Activated CD8-positive, alpha-beta T cell treated with anti-CD3 and anti-CD28 coated beads, Interleukin-2, amount 10 ng/mL, durations not matched to agents 7 days and 5 days (primary cell): ENCODE measurements around the gene EEF1AKMT4. TPM values are rescaled to one million over a fixed set of nuclear protein-coding genes. Genes with fewer than 3 reads are reported as not detected.

Experiments
- ATAC-seq: fragments of 150-1000 bp; cut with Tn5 transposase; one replicate; pipeline ENCODE4 v1.10.0; 2021; ENCODE audit warnings: moderate library complexity
- CTCF ChIA-PET: fragments of 350-600 bp; sonication (Branson Sonifier 250); formaldehyde crosslinking; loops from one replicate; lab custom pipeline; 2021; ENCODE audit warnings: antibody characterized with exemption; lab: Charles Lee
- POLR2A ChIA-PET: fragments of 350-600 bp; sonication (Branson Sonifier 250); formaldehyde crosslinking; loops from one replicate; lab custom pipeline; 2021; ENCODE audit warnings: antibody characterized with exemption; lab: Charles Lee
- DNase-seq: peaks from one replicate; pipeline ENCODE4 v3.0.0-alpha.2; 2020
- H3K27ac Mint-ChIP-seq: one replicate; pipeline ENCODE4 v1.8.0; 2021; ENCODE audit warnings: mild to moderate bottlenecking, mixed read lengths
- H3K27me3 Mint-ChIP-seq: one replicate; pipeline ENCODE4 v1.8.0; 2021; ENCODE audit warnings: low read depth, mixed read lengths
- H3K36me3 Mint-ChIP-seq: one replicate; pipeline ENCODE4 v1.8.0; 2021; ENCODE audit warnings: low read depth, mixed read lengths
- H3K4me1 Mint-ChIP-seq: one replicate; pipeline ENCODE4 v1.8.0; 2021; ENCODE audit warnings: low read depth, mixed read lengths
- H3K4me3 Mint-ChIP-seq: one replicate; pipeline ENCODE4 v1.8.0; 2021; ENCODE audit warnings: mild to moderate bottlenecking, mixed read lengths
- H3K9me3 Mint-ChIP-seq: one replicate; pipeline ENCODE4 v1.8.0; 2022; ENCODE audit warnings: mixed read lengths; ENCODE audit not compliant: insufficient read depth
- total RNA-seq, 2 experiments: library from RNA; stranded (reverse); gene quantifications; one replicate each; pipeline ENCODE4 v1.2.3, GENCODE V29; 2021

Gene EEF1AKMT4
- total RNA-seq, 2 experiments from 2014 or later = 4.5 to 4.7 TPM

DNA sequence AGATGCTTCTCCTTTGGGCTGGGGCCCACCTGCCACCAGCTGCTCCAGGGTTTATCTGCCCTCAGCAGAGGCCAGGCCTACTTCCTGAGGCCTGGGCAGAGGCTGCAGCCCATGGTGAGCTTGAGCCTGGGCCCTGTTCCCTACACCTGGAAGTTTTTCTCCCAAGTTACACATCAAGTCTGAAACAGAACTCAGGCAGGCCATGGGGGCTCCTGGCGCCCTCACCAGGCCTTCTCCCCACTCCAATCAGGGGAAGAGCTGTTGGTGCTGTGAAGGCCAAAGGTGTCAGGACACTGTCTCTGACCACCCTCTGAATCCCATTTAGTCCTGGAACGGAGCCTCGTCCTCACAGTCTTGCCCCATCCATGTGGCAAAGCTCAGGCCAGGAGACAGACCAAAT, 12.8 kb upstream of the EEF1AKMT4 start:
- H3K4me1 Mint-ChIP-seq = no peaks in the 10 kb centered on the region
- no peaks in the 10 kb centered on the region for H3K36me3 Mint-ChIP-seq
- POLR2A ChIA-PET = no interaction called here
- DNase-seq (no peak), ATAC-seq (no peak)
- peaks cover 13% of the 10 kb centered on the region for H3K27me3 Mint-ChIP-seq
- CTCF ChIA-PET = interaction anchor here (1.0 to 2.6 kb wide), 3 partner anchors 9 to 341 kb away, joined by 3 to 22 read pairs (median 3); partner anchors contain the start of gene EEF1AKMT4
- no peaks in the 10 kb centered on the region for H3K9me3 Mint-ChIP-seq
- H3K27ac Mint-ChIP-seq = no peak overlapping the region
- H3K4me3 Mint-ChIP-seq = no peak overlapping the region

- Mint-ChIP-seq H3K27me3 (peaks cover 7% of the 10 kb centered on the region), H3K27ac (no peak overlapping the region), H3K4me1 (no peaks in the 10 kb centered on the region), H3K4me3 (no peak overlapping the region), H3K9me3 (no peaks in the 10 kb centered on the region), H3K36me3 (peaks cover under 1% of the 10 kb centered on the region)
- DNase-seq = no peak
- ATAC-seq = no peak
- ChIA-PET POLR2A (no interaction called here), CTCF (interaction anchor here (1.0 to 2.6 kb wide), 5 partner anchors 10 to 341 kb away, joined by 3 to 22 read pairs (median 4); partner anchors contain the start of gene EEF1AKMT4)
Observed at GRCh38 chr3:184237211-184237610, 12.3 kb upstream of the EEF1AKMT4 start.

- no peaks in the 10 kb centered on the region for H3K9me3 Mint-ChIP-seq
- ChIA-PET CTCF (interaction anchor here (1.0 to 2.6 kb wide), 5 partner anchors 10 to 342 kb away, joined by 3 to 22 read pairs (median 4); no protein-coding TSS in a partner anchor), POLR2A (no interaction called here)
- peaks cover 7% of the 10 kb centered on the region for H3K36me3 Mint-ChIP-seq
- H3K27ac Mint-ChIP-seq = no peak overlapping the region
- H3K27me3 Mint-ChIP-seq = peaks cover 3% of the 10 kb centered on the region
- no peak overlapping the region for H3K4me3 Mint-ChIP-seq
- DNase-seq = no peak
- no peak for ATAC-seq
- H3K4me1 Mint-ChIP-seq = no peaks in the 10 kb centered on the region
Observed at GRCh38 chr3:184237807-184238206, 11.7 kb upstream of the EEF1AKMT4 start.

DNA sequence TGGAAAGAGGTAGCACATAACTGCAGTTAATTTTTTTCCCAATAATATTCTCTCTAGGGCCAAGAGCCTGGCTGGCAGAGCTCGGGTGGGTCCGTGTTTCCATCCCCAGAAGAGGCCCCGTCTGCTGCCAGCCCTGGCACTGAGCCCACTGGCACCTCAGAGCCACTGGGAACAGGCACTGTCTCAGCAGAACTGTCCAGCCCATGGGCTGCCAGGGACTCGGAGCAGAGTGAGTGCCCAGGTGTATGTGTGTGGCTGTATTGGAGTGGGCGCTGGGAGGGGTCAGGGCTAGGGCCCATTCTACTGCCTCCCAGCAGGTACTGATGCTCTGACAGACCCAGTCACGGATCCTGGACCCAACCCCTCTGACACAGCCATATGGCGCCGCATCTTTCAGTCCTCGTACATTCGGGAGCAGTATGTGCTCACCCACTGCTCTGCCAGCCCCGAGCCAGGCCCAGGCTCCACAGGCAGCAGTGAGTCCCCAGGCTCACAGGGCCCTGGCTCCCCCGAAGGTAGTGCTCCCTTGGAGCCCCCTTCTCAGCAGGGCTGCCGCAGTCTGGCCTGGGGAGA, 11.1 kb upstream of the EEF1AKMT4 start:
- no peak overlapping the region for H3K27ac Mint-ChIP-seq
- no peaks in the 10 kb centered on the region for H3K27me3 Mint-ChIP-seq
- H3K4me1 Mint-ChIP-seq = no peaks in the 10 kb centered on the region
- no peaks in the 10 kb centered on the region for H3K9me3 Mint-ChIP-seq
- CTCF ChIA-PET = interaction anchor here (1.0 to 2.6 kb wide), 5 partner anchors 11 to 343 kb away, joined by 3 to 22 read pairs (median 4); no protein-coding TSS in a partner anchor
- peaks cover 12% of the 10 kb centered on the region for H3K36me3 Mint-ChIP-seq
- no peak overlapping the region for H3K4me3 Mint-ChIP-seq
- DNase-seq = no peak
- POLR2A ChIA-PET = no interaction called here
- no peak for ATAC-seq

- Mint-ChIP-seq H3K36me3 (peaks cover 12% of the 10 kb centered on the region), H3K4me1 (no peaks in the 10 kb centered on the region), H3K27me3 (no peaks in the 10 kb centered on the region), H3K9me3 (no peaks in the 10 kb centered on the region), H3K27ac (no peak overlapping the region), H3K4me3 (no peak overlapping the region)
- no peak for ATAC-seq
- no peak for DNase-seq
- ChIA-PET POLR2A (interaction anchor here (1.3 kb wide), 1 partner anchor 11 kb away, joined by 3 read pairs; no protein-coding TSS in a partner anchor), CTCF (interaction anchor here (1.8 to 2.2 kb wide), 2 partner anchors 11 to 12 kb away, joined by 7 to 15 read pairs; partner anchors contain the start of gene EEF1AKMT4)
Observed at GRCh38 chr3:184239221-184239620, 10.3 kb upstream of the EEF1AKMT4 start.

GRCh38 chr3:184239708-184240107, 9.8 kb upstream of the EEF1AKMT4 start:
- Mint-ChIP-seq H3K27me3 (no peaks in the 10 kb centered on the region), H3K27ac (no peak overlapping the region), H3K9me3 (no peaks in the 10 kb centered on the region), H3K4me3 (no peak overlapping the region), H3K36me3 (peaks cover 15% of the 10 kb centered on the region), H3K4me1 (no peaks in the 10 kb centered on the region)
- DNase-seq (no peak), ATAC-seq (no peak)
- POLR2A ChIA-PET = interaction anchor here (1.3 kb wide), 1 partner anchor 11 kb away, joined by 3 read pairs; no protein-coding TSS in a partner anchor
- CTCF ChIA-PET = interaction anchor here (0.7 to 2.2 kb wide), 3 partner anchors 10 to 335 kb away, joined by 3 to 15 read pairs (median 7); partner anchors contain the start of gene EEF1AKMT4

- Mint-ChIP-seq H3K27me3 (no peaks in the 10 kb centered on the region), H3K27ac (no peak overlapping the region), H3K4me3 (no peak overlapping the region), H3K36me3 (peaks cover 21% of the 10 kb centered on the region), H3K9me3 (no peaks in the 10 kb centered on the region), H3K4me1 (no peaks in the 10 kb centered on the region)
- POLR2A ChIA-PET = interaction anchor here (1.3 kb wide), 1 partner anchor 12 kb away, joined by 3 read pairs; no protein-coding TSS in a partner anchor
- peak; percentile 40 for DNase-seq
- CTCF ChIA-PET = interaction anchor here (0.7 to 2.2 kb wide), 3 partner anchors 9 to 336 kb away, joined by 3 to 15 read pairs (median 7); partner anchors contain the start of gene EEF1AKMT4
- ATAC-seq = peak; percentile 40
Observed at GRCh38 chr3:184240384-184241140, 8.9 kb upstream of the EEF1AKMT4 start.

GRCh38 chr3:184241141-184241446, 8.4 kb upstream of the EEF1AKMT4 start:
- DNase-seq (no peak), ATAC-seq (no peak)
- Mint-ChIP-seq H3K27me3 (no peaks in the 10 kb centered on the region), H3K4me1 (no peaks in the 10 kb centered on the region), H3K36me3 (peaks cover 21% of the 10 kb centered on the region), H3K9me3 (no peaks in the 10 kb centered on the region), H3K27ac (no peak overlapping the region), H3K4me3 (no peak overlapping the region)
- ChIA-PET POLR2A (no interaction called here), CTCF (interaction anchor here (1.8 to 2.2 kb wide), 2 partner anchors 9 to 14 kb away, joined by 7 to 15 read pairs; partner anchors contain the start of gene EEF1AKMT4)

DNA sequence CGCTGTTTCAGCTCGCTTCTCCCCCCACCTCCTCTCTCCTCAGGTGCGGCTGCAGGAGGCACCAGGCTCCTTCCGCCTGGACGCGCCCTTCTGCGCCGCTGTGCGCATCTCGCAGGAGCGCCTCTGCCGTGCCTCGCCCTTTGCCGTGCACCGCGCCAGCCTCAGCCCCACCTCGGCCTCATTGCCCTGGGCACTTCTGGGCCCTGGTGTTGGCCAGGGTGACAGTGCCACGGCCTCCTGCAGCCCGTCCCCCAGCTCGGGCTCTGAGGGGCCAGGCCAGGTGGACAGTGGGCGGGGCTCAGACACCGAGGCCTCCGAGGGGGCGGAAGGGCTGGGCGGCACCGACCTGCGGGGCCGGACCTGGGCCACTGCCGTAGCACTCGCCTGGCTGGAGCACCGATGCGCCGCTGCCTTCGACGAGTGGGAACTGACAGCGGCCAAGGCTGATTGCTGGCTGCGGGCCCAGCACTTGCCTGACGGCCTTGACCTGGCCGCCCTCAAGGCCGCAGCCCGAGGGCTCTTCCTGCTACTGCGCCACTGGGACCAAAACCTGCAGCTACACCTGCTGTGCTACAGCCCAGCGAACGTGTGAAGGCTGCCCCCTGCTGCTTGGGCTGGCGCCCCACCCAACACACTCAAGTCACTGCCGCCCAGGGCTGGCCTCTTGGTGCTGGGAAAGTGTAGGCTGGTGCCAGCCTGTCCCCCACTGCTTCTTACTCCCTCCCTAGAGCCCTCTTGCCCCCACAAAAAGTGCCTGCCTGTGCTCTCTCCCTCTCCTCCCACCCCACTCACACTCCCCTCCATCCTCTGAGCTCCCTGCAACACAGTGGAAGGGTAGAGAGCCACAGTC, 7.8 kb upstream of the EEF1AKMT4 start:
- ATAC-seq = peak; percentile 69
- Mint-ChIP-seq H3K27me3 (no peaks in the 10 kb centered on the region), H3K36me3 (peaks cover 21% of the 10 kb centered on the region), H3K4me1 (no peaks in the 10 kb centered on the region), H3K9me3 (no peaks in the 10 kb centered on the region), H3K4me3 (no peak overlapping the region), H3K27ac (no peak overlapping the region)
- CTCF ChIA-PET = no interaction called here
- peak; percentile 33 for DNase-seq
- POLR2A ChIA-PET = no interaction called here

DNA sequence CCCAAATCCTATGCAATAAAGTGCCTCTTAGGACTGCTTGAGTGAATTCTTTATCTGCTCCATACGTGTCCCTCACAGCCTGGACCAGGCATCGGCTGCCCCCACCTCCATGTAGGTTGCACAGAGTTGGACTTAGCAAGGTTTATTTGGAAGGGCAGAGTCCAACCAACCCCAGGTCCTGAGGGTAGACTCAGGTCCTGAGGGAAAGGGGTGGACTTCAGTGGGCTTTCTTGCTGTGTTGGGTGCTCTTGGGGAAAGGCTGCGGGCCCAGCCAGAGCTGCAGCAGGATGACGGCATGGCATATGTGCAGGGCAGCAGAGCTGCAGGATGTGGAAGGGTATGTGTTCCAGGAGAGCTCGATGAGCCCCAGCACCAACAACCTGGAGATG, 7.2 kb upstream of the EEF1AKMT4 start:
- ATAC-seq = no peak
- ChIA-PET CTCF (no interaction called here), POLR2A (no interaction called here)
- peaks cover 21% of the 10 kb centered on the region for H3K36me3 Mint-ChIP-seq
- no peak for DNase-seq
- no peak overlapping the region for H3K27ac Mint-ChIP-seq
- H3K4me1 Mint-ChIP-seq = no peaks in the 10 kb centered on the region
- H3K27me3 Mint-ChIP-seq = no peaks in the 10 kb centered on the region
- no peak overlapping the region for H3K4me3 Mint-ChIP-seq
- H3K9me3 Mint-ChIP-seq = no peaks in the 10 kb centered on the region
